ENCODE measurements around the gene HPSE2.

The HPSE2 gene

DNA sequence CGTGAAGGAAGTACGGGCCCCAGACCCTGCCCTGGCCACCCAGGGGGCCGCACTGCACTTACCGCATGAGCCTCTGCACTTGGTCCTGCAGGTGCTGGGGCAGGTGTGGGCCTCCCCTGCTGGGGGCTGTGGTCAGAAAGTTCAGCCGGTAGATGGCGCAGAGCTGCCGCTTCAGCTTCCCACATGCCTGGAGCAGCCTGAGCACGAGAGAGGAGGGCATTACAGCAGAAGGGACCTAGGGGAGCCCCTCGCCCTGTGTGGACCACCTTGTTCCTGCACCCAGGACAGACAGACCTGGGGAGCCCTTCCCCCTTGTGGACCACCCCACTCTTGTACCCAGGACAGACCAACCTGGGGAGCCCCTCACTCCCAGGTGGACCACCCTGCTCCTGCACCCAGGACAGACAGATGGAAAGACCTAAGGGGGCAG, 811.9 kb downstream of the HPSE2 start:
- peak; percentile 3 for DNase-seq

DNA sequence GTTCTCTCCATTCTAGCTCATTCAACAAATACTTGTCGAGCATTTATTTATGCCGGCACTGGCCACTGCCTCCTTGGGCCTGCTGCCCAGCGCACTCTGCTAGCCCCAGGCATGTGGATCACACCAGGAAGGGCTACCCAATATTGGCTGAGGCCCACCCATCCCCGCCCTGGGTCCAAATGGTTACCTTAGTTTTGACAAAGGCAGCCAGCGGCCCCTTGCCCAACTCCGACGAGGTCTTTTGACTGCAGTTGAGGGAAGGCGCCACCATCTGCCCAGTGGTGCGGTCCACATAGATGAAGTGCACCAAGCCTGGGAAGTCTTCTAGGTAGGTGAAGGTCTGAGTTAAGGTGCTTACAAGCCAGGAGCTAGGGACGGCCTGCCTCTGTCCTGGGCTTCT, 813.5 kb downstream of the HPSE2 start:
- no peak for DNase-seq

DNA sequence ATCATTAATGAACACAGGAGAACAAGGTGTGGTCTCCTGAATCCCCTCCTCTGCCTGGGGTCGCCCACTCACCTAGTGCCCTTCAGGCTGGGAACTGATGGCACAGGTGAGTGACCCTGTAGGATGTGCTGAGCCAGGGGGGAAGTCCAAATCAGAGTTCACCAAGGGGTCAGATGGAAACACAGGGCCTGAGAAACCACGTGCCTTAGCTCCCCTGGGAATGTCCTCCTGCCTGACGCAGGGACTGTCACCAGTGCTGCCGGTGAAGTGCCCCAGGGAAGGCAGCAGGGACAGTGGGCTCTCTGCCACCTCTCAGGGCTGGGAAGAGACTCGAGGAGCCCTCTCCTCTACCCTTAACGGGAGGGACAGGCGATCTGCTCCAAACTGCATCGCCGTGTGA, 814.9 kb downstream of the HPSE2 start:
- DNase-seq, result no peak

DNA sequence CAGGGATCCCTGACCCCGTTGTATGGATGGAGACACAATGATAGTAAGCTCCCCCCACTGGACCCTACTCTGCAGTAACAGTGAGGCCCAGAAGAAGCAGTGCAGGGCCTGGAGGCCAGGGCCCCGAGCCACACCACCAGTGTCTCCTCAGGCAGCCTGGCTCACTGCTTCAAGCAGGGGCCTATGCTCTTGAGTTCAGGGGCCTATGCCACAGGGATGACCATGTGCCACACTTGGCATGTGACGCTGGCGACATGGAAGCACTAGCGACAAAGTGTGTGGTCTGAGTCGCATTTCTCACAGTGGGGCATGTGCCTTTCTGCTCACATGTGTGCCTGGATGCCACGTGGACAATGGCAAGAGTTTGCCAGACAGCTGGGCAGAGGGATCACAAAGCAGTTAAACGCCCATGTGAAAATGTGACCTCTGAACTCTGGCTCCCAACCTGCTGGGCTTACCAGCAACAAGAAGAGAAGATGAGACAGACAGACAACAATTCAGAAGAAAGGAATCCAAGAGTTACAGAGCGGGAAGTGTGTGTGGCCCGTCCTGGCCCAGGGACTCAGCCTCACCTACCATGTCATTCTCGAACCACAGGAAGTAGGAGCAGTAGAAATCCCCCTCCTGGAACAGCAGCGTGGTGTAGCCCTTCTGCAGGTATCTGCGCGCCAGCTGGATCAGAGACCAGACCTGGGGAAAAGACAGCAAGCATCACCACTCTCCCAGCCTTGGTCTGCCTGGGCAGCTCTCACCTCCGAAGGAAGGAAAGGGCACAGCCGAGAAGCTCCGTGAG, 816.0 kb downstream of the HPSE2 start:
- no peak for DNase-seq

DNA sequence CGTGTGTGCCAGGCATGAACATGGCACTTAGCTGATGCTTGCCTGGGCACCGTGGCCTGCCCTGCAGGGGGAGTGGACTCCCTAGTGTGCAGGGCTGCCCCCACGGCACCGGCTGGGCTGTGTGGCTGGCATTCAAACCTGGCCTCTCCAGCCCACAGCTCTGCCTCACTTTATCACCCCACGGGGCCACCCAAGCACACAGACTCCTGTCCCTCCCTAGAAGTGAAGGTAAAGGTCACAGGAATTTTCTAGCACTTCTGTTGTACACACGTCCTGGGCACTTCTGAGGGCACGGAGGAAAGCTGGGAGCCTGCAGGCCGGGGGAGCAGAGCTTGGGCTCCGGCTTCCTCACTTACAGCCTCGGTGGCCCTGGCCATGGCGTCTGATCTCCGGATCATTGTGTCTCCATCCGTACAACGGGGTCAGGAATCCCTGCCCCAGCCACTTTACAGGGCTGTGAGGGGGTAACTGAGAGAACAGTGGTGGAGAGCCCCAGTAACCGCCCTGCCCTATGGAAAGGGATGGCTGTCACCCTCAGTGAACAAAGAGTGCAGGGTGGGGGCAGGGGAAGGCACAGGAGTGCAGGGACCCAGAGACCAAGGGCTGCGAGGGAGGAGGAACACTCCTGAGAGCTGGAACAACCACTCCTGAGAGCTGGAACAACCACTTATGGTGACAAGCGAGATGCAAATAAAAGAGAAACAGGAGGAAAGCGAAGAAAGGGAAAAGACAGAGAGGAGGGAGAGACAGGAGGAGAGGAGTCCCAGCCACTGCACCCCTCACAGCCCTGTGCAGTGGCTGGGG, 816.8 kb downstream of the HPSE2 start:
- DNase-seq, result no peak

DNA sequence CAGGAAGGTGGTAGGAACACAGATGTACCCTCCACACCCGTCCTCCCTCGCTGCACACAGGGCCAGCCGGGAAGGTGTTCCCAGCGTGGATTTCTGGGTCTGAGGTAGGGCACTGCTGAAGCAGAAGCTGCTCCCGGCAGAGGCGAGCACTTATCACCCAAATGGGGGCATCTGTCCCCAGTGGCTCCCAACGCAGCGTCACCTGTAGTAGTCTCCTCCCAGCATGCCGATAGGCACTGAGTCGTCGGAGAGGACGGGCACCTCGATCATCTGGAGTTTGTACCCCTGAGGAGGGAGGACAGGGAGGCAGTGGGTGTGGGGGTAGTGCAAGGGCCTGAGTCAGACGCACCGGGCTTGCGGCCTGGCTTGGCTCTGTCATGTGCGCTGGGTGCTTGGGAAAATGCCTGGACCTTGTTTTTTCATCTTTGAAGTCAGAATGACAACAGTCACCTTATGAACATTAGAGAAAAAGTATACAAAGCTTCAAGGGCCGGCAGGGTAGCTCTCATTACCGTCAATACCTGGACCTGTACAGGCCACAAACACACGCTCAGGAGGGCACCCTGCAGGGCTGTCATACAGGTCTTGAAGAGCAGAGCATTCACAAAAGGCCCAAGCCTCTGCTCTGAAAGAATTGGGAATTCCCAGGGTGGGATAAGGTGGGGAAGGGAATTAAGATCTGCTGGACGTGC, 817.5 kb downstream of the HPSE2 start:
- DNase-seq, result no peak

DNA sequence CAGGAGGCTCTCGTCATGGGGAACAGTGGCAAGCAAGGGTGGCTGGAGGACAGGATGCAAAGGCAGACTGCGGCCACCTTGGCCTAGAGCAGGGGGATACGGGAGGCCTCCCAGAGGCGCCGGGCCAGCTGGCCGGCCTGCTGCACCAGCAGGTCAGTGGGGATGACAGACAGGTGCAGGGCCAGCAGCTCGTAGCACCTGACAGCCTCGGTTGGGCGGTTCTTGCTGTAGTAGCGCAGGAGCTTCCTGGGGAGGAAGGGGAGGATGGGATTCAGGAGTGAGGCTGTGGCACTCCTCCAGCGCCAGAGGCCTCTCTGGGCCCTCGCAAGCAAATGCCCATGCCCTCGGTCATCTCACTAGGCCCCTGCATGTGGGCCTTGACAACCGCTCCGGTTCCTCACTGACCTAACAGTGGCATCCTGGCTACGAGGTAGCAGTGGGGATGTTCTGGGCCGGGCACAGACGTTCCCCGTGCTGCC, 818.1 kb downstream of the HPSE2 start:
- no peak for DNase-seq

- DNase-seq, result no peak
Observed at GRCh38 chr10:98416606-98417388, 818.9 kb downstream of the HPSE2 start.

DNA sequence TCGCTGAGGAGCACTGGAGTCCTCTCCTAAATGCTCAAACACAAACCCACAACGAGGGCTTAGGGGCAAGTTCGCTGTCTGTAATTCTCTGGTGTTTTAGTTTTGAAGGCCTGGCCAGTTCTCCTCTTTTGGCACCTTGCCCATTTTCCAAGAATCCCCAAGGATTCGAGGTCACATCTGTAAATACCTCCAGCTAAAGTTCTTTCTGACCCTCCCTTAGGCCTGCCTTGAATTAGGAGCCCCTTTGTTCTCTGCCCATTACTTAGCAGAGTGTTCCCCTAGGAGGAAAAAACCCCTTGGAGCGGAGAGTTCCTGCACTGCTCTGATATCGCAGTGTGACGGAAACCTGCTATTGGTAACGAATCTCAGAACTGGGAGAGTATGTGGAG, 819.9 kb downstream of the HPSE2 start:
- DNase-seq, result no peak

DNA sequence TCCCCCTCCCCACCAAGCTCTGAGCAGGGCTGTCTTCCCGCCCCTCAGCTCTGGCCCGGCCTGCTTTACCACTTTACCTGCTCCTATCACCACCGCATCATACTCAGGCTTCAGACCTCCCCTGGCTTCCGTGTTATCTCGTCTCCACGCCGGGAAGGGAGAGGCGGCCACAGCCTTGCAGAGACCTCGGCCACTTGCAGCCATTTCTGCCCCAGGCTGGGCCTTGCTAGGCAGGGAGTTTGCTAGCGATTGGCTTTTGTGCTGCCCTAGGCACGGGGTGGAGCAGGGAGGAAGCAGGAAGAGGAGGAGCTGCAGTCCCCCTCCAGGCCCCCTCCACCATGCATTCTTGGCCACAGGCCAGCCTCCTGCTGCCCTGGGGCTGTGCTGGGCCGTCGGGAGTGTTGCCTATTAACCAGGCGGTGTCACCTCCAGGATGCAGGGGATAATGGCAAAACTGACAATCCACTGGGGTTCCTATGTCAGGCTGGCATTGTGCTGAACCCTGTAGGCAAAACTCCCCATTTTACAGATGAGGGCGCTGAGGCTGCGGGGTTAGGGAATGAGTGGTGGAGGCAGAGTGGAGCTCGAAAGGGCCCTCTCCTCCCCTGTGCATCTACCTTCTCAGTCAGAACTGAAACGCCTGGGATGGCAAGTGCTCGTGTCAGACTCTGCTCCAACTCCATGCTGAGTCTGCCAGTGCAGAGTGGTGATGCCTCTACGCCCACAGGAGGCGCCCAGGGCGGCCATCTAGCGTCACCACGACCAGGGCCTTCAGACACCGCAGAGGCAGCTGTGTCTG, 820.5 kb downstream of the HPSE2 start, which contains the start of gene PYROXD2:
TSS of gene PYROXD2 (minus strand) at position 251 of the 799 bp plus-strand sequence. CDS start at position 204, 47 bp downstream.
- no peak for DNase-seq

DNA sequence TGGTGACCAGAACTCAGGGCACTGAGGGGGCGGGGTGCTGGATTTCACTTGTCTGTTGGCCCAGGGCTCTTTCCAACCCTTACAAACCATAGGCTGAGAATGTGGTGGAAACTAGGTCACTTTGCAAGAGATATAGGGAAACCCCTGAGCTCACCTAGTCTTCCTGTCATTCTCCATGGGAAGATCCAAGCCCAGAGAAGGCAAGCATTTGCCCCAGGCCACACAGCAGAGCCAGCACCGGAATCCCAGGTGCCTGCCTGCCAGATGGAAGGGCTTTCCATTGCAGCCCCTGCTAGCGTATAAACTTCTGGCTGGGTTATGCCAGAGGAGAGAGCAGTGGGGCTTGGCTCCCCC, 821.1 kb downstream of the HPSE2 start:
- DNase-seq, result no peak

DNA sequence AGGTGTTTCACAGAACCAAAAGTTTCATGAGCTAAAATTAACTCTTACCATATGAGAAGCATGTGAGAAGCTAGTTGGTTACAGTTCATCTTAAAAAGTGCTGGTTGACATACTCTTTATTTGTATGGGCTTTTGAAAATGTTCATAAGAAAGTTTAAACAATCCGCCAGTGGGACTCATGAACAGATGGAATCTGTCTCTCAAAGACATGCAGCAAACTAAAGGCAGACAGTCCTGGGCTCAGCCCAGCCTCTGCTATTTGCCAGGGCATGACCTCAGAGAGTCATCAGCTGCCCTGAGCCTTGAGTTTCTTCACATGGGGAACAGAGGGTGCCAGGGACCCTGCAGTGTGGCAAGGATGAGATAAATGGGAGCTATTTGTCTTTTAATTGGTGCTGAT, 823.9 kb downstream of the HPSE2 start:
- DNase-seq, result no peak

DNA sequence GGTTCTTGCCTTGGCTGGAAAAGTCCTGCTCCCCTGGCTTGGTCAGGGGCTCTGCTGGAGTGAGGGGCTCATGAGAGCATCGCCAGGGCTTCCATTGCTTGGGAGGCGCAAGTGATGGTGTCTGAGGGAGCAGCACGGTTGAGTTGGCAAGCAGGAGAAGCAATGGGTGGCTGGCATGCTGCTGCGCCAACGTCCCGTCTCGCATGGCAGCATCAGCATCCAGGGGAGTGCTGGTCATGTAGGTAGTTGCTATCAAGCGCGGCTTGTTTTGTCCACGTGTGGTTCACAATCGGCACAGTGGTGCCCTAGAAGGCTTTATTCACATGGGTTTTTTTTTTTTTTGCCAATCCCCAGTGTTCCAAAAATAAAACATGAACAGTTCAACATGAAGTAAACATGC, 824.5 kb downstream of the HPSE2 start:
- no peak for DNase-seq

- no peak for DNase-seq
Observed at GRCh38 chr10:98410759-98411158, 824.9 kb downstream of the HPSE2 start.

DNA sequence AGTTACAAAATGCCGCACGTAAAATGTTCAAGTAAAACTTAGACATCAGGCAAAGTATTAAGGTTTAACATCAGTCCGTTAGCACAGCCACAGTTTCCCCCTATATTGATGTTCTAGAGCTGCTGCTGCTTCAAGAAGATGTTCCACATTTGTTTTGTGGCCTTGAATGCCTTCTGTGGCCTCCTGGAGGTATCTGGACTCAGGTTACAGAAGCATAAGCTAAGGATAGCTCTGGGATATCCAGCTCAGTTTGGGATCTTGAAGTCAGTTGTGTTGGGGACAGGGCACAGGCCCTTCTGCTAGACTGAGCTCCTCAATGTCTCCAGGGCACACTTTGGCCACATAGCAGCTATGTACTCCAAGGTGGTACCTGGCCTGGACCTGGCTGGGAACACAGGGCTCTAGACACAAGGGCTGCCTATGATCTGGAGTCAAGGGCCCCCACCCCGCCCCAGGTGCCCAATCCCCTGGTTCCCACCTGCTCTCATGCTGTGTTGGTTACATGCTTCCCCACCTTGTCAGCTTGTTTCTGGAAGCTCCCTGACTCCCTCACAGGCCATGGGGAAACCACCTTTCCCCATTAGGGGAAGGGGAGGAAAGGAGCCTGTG, 825.4 kb downstream of the HPSE2 start:
- DNase-seq, result no peak

DNA sequence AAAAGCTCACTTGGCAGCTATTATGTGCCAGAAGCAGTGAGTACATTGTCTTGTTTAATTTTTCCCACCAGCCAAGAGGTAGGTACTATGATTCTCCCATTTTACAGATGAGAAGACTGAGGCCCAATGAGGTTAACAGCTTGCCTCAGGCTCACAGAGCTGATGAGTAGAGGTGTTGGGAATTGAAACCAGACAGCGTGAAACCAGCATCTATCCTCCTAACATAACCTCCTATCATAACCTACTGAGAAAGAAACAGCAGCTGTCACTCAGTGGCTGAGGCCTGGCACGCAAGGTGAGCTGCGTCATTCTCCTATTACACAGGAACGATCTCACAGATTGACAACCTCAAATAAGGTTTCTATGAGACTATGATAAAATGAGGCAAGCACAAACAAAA, 826.9 kb downstream of the HPSE2 start:
- DNase-seq, result no peak

DNA sequence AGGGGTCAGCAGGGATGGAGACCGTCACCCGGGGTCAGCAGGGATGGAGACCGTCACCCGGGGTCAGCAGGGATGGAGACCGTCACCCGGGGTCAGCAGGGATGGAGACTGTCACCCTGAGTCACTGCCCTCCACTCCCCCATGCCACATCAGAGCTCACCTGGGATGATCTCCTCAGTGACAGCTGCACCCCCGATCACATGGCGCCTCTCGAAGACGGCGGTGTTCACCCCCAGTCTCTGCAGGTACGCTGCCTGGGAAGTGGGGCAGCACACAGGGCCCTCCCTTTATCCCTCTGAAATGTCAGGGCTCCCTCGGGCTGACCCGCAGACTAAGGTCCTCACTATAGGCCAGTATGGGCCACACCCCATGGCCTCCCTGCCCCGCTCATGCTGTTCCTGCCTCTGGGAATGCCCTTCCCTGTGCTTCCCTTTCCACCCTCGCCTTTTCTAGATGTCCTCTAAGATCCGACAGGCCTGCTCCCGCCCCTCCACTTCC, 827.9 kb downstream of the HPSE2 start:
- no peak for DNase-seq

All from NCI-H526 treated with DMSO at 0.1 percent for 48 hours (cell line).